Measurements from ENCODE around the gene ATCAY.
"Not testable (repeated sequence)": the region's sequence is repeated elsewhere in the genome, so short reads cannot be mapped to it uniquely, and the experiment has no call there.

Gene ATCAY

GRCh38 chr19:3857449-3858003 lies 23.0 kb upstream of the ATCAY start:
- Histone ChIP-seq H3K27me3 (replicated peaks; ENCODE audit: control insufficient read depth, insufficient read depth, low read length) (peaks cover 32% of the 10 kb centered on the region), H3K9me3 (ENCODE audit: control insufficient read depth, low read length) (peaks cover under 1% of the 10 kb centered on the region), H3K36me3 (ENCODE audit: control insufficient read depth, insufficient read depth, low read length, severe bottlenecking) (no peaks in the 10 kb centered on the region), H3K4me3 (ENCODE audit: low read length) (no peak overlapping the region), H3K4me1 (ENCODE audit: control insufficient read depth, insufficient read depth, low read length) (no peaks in the 10 kb centered on the region), H3K9ac (ENCODE audit: low read length) (no peak overlapping the region)
- DNase-seq (ENCODE audit: low read depth), result no peak

GRCh38 chr19:3860499-3860898 lies 20.0 kb upstream of the ATCAY start:
- no peak for DNase-seq (ENCODE audit: low read depth)
- Histone ChIP-seq H3K9ac (ENCODE audit: low read length) (no peak overlapping the region), H3K9me3 (ENCODE audit: control insufficient read depth, low read length) (no peaks in the 10 kb centered on the region), H3K27me3 (replicated peaks; ENCODE audit: control insufficient read depth, insufficient read depth, low read length) (peaks cover 52% of the 10 kb centered on the region), H3K4me3 (ENCODE audit: low read length) (no peak overlapping the region), H3K36me3 (ENCODE audit: control insufficient read depth, insufficient read depth, low read length, severe bottlenecking) (no peaks in the 10 kb centered on the region), H3K4me1 (ENCODE audit: control insufficient read depth, insufficient read depth, low read length) (no peaks in the 10 kb centered on the region)

DNA sequence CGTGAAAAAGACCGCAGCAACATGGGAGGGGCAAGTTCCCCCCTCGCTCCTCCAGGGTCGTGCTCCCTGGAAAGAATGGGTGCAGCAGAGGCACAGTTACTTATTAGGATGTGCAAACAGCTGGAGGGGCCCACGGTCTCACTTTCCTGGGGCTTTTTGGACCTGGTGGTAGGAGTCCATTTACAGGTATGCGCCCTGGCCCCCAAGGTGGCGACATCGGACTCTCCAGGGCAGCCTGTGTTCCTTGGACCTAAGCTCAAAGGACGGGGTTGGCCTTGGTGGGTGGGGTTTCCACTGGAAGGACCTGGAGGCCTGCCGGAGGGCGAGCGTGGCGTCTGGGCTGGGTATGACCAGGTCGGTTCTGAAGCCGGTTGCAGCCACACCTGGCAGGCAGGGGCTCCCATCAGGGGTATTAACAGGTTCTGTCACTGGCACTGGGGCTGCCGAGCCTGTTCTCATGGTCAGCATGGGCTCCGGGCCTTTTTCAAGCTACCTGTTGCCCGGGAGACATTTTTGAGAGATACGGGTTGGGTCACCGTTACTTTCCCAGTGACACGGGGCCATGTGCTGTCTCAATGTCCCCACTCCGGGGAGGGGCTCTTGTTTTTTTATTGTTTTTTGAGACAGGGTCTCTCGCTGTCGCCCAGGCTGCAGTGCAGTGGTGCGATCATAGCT lies 17.5 kb upstream of the ATCAY start:
- Histone ChIP-seq H3K4me3 (ENCODE audit: low read length) (no peak overlapping the region), H3K4me1 (ENCODE audit: control insufficient read depth, insufficient read depth, low read length) (no peaks in the 10 kb centered on the region), H3K9ac (ENCODE audit: low read length) (no peak overlapping the region), H3K36me3 (ENCODE audit: control insufficient read depth, insufficient read depth, low read length, severe bottlenecking) (no peaks in the 10 kb centered on the region), H3K9me3 (ENCODE audit: control insufficient read depth, low read length) (no peaks in the 10 kb centered on the region), H3K27me3 (replicated peaks; ENCODE audit: control insufficient read depth, insufficient read depth, low read length) (peaks cover 64% of the 10 kb centered on the region)
- no peak for DNase-seq (ENCODE audit: low read depth)

GRCh38 chr19:3863648-3864047 lies 16.8 kb upstream of the ATCAY start:
- H3K36me3 ChIP-seq (ENCODE audit: control insufficient read depth, insufficient read depth, low read length, severe bottlenecking), result no peaks in the 10 kb centered on the region
- no peak for DNase-seq (ENCODE audit: low read depth)
- H3K4me3 ChIP-seq (ENCODE audit: low read length), result no peak overlapping the region
- no peaks in the 10 kb centered on the region for H3K4me1 ChIP-seq (ENCODE audit: control insufficient read depth, insufficient read depth, low read length)
- peaks cover 62% of the 10 kb centered on the region for H3K27me3 ChIP-seq (replicated peaks; ENCODE audit: control insufficient read depth, insufficient read depth, low read length)
- no peaks in the 10 kb centered on the region for H3K9me3 ChIP-seq (ENCODE audit: control insufficient read depth, low read length)
- no peak overlapping the region for H3K9ac ChIP-seq (ENCODE audit: low read length)

- no peak overlapping the region for H3K4me3 ChIP-seq (ENCODE audit: low read length)
Measured at GRCh38 chr19:3866910-3867638, 13.4 kb upstream of the ATCAY start.

GRCh38 chr19:3867971-3868769 lies 12.3 kb upstream of the ATCAY start:
- Histone ChIP-seq H3K4me1 (ENCODE audit: control insufficient read depth, insufficient read depth, low read length) (no peaks in the 10 kb centered on the region), H3K4me3 (ENCODE audit: low read length) (no peak overlapping the region), H3K9me3 (ENCODE audit: control insufficient read depth, low read length) (no peaks in the 10 kb centered on the region), H3K27me3 (replicated peaks; ENCODE audit: control insufficient read depth, insufficient read depth, low read length) (peaks cover 57% of the 10 kb centered on the region), H3K36me3 (ENCODE audit: control insufficient read depth, insufficient read depth, low read length, severe bottlenecking) (no peaks in the 10 kb centered on the region), H3K9ac (ENCODE audit: low read length) (no peak overlapping the region)
- DNase-seq (ENCODE audit: low read depth), result no peak

More at GRCh38 chr19:3866910-3867638, 13.4 kb upstream of the ATCAY start:
- Histone ChIP-seq H3K4me1 (ENCODE audit: control insufficient read depth, insufficient read depth, low read length) (no peaks in the 10 kb centered on the region), H3K36me3 (ENCODE audit: control insufficient read depth, insufficient read depth, low read length, severe bottlenecking) (no peaks in the 10 kb centered on the region), H3K9me3 (ENCODE audit: control insufficient read depth, low read length) (no peaks in the 10 kb centered on the region), H3K9ac (ENCODE audit: low read length) (no peak overlapping the region), H3K27me3 (replicated peaks; ENCODE audit: control insufficient read depth, insufficient read depth, low read length) (peaks cover 65% of the 10 kb centered on the region)
- no peak for DNase-seq (ENCODE audit: low read depth)

- no peak within 1 kb of the TSS for H3K9ac ChIP-seq (ENCODE audit: low read length)
- no peaks in the 10 kb centered on the region for H3K36me3 ChIP-seq (ENCODE audit: control insufficient read depth, insufficient read depth, low read length, severe bottlenecking)
- DNase-seq (ENCODE audit: low read depth), result no peak
- peaks cover 50% of the 10 kb centered on the region for H3K27me3 ChIP-seq (replicated peaks; ENCODE audit: control insufficient read depth, insufficient read depth, low read length)
- H3K4me3 ChIP-seq (ENCODE audit: low read length), result no peak within 1 kb of the TSS
- H3K9me3 ChIP-seq (ENCODE audit: control insufficient read depth, low read length), result no peaks in the 10 kb centered on the region
- no peaks in the 10 kb centered on the region for H3K4me1 ChIP-seq (ENCODE audit: control insufficient read depth, insufficient read depth, low read length)
Measured at GRCh38 chr19:3868770-3869456, 11.6 kb upstream of the ATCAY start, which contains the start of gene ZFR2. TSS of gene ZFR2 (minus strand) at chr19:3869038. CDS start at chr19:3869017, 21 bp downstream.

DNA sequence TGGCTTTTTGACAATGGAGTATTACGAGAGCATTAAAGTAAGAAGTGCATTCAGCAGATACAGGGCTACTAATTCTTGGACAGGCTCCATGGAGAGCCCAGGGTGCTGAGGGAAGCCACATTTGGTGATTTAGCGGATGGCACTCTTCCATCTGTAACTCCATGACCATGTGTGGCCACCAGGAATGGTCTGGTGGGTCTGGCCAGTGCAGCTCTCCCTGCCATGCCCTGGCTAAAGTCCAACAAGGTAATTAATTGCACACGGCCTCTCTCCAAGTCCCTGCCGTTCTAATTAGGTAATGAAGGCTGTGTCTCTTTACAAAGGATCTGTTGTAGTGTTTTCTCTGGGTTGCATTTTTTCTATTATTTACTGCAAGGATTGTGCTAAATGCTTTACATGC lies 7.3 kb upstream of the ATCAY start:
- DNase-seq (ENCODE audit: low read depth), result no peak
- H3K4me3 ChIP-seq (ENCODE audit: low read length), result no peak overlapping the region
- H3K9me3 ChIP-seq (ENCODE audit: control insufficient read depth, low read length), result no peaks in the 10 kb centered on the region
- no peaks in the 10 kb centered on the region for H3K36me3 ChIP-seq (ENCODE audit: control insufficient read depth, insufficient read depth, low read length, severe bottlenecking)
- H3K27me3 ChIP-seq (replicated peaks; ENCODE audit: control insufficient read depth, insufficient read depth, low read length), result peaks cover 25% of the 10 kb centered on the region
- H3K9ac ChIP-seq (ENCODE audit: low read length), result no peak overlapping the region
- H3K4me1 ChIP-seq (ENCODE audit: control insufficient read depth, insufficient read depth, low read length), result no peaks in the 10 kb centered on the region

DNA sequence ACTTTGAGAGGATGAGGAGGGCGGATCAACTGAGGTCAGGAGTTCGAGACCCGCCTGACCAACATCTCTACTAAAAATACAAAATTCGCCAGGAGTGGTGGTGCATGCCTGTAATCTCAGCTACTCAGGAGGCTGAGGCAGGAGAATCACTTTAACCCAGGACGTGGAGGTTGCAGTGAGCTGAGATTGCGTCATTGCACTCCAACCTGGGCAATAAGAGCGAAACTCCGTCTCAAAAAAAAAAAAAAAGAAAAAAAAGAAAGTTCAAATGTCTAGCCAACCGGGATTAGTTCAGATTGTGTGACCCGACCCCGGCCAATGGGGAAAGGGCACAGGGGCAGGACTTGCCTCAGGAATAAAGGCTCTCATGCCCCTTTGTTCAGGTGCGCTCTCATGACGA lies 5.8 kb upstream of the ATCAY start:
- peaks cover 26% of the 10 kb centered on the region for H3K27me3 ChIP-seq (replicated peaks; ENCODE audit: control insufficient read depth, insufficient read depth, low read length)
- not testable (repeated sequence) for H3K36me3 ChIP-seq (ENCODE audit: control insufficient read depth, insufficient read depth, low read length, severe bottlenecking)

GRCh38 chr19:3879656-3880055 lies 829 bp upstream of the ATCAY start:
- Histone ChIP-seq H3K4me1 (ENCODE audit: control insufficient read depth, insufficient read depth, low read length) (no peaks in the 10 kb centered on the region), H3K4me3 (ENCODE audit: low read length) (no peak overlapping the region), H3K9me3 (ENCODE audit: control insufficient read depth, low read length) (no peaks in the 10 kb centered on the region), H3K27me3 (replicated peaks; ENCODE audit: control insufficient read depth, insufficient read depth, low read length) (peaks cover 50% of the 10 kb centered on the region), H3K36me3 (ENCODE audit: control insufficient read depth, insufficient read depth, low read length, severe bottlenecking) (no peaks in the 10 kb centered on the region), H3K9ac (ENCODE audit: low read length) (no peak overlapping the region)
- no peak for DNase-seq (ENCODE audit: low read depth)

More for the DNA sequence above, 5.8 kb upstream of the ATCAY start:
- not testable (repeated sequence) for H3K4me1 ChIP-seq (ENCODE audit: control insufficient read depth, insufficient read depth, low read length); H3K9ac ChIP-seq (ENCODE audit: low read length); DNase-seq (ENCODE audit: low read depth); H3K9me3 ChIP-seq (ENCODE audit: control insufficient read depth, low read length); H3K4me3 ChIP-seq (ENCODE audit: low read length)

Data from adipocyte (in vitro differentiated cells).